ENCODE data around the gene CLK4. TPM values are rescaled to one million over a fixed set of nuclear protein-coding genes. Genes with fewer than 3 reads are reported as not detected.
"Not testable (repeated sequence)": the region's sequence is repeated elsewhere in the genome, so short reads cannot be mapped to it uniquely, and the experiment has no call there.

CLK4 gene
- total and polyA plus RNA-seq, 3 donors from 2014 or later, result 29.3 to 61.7 (median 55.1) TPM

- peaks cover 5% of the 10 kb centered on the region for H3K4me1 ChIP-seq
- no peak for DNase-seq
- intact Hi-C loops (cut with DNase I; ENCODE audit: low total_unique reads), result loop anchor here (10.0 kb wide), 1 partner anchor 303 kb away; no protein-coding TSS in a partner anchor
- no peak overlapping the region for H3K4me3 ChIP-seq
- 56 to 62% methylated on average over 13 of the region's 13 CpGs for WGBS, 2 donors
- H3K27ac ChIP-seq, result no peak overlapping the region
- H3K27me3 ChIP-seq, result no peaks in the 10 kb centered on the region
- TF ChIP-seq CTCF (IDR thresholded peaks at IDR 0.05) (no peak), POLR2A (IDR thresholded peaks at IDR 0.05) (no peak)
- H3K9me3 ChIP-seq, result no peaks in the 10 kb centered on the region
- no peaks in the 10 kb centered on the region for H3K36me3 ChIP-seq (ENCODE audit: low read depth, missing control alignments)
These were observed 38.9 kb downstream of the CLK4 start for GRCh38 chr5:178587763-178588611.

- intact Hi-C loops (cut with DNase I; ENCODE audit: low total_unique reads), result loop anchor here (10.0 kb wide), 1 partner anchor 302 kb away; no protein-coding TSS in a partner anchor
- Histone ChIP-seq H3K4me3 (no peak overlapping the region), H3K27me3 (no peaks in the 10 kb centered on the region), H3K27ac (no peak overlapping the region), H3K36me3 (ENCODE audit: low read depth, missing control alignments) (no peaks in the 10 kb centered on the region), H3K9me3 (no peaks in the 10 kb centered on the region), H3K4me1 (peaks cover 5% of the 10 kb centered on the region)
- TF ChIP-seq CTCF (IDR thresholded peaks at IDR 0.05) (no peak), POLR2A (IDR thresholded peaks at IDR 0.05) (no peak)
- WGBS, 2 donors, result 92% methylated on average over 2 of the region's 2 CpGs
- DNase-seq, result no peak
These were observed 40.5 kb downstream of the CLK4 start for GRCh38 chr5:178586396-178586795.

- not testable (repeated sequence) for H3K27ac ChIP-seq; H3K4me3 ChIP-seq; H3K36me3 ChIP-seq (ENCODE audit: low read depth, missing control alignments); H3K9me3 ChIP-seq; H3K27me3 ChIP-seq; H3K4me1 ChIP-seq
- 80 to 85% methylated on average over 9 to 11 of the region's 11 CpGs for WGBS, 2 donors
- peak; percentile 29 for DNase-seq
- intact Hi-C loops (cut with DNase I; ENCODE audit: low total_unique reads), result loop anchor here (10.0 kb wide), 1 partner anchor 301 kb away; no protein-coding TSS in a partner anchor
These were observed 41.4 kb downstream of the CLK4 start for GRCh38 chr5:178585421-178585820.

GRCh38 chr5:178583279-178583678 is 43.6 kb downstream of the CLK4 start:
- TF ChIP-seq CTCF (IDR thresholded peaks at IDR 0.05) (no peak), POLR2A (IDR thresholded peaks at IDR 0.05) (no peak)
- Histone ChIP-seq H3K36me3 (ENCODE audit: low read depth, missing control alignments) (no peaks in the 10 kb centered on the region), H3K4me1 (no peaks in the 10 kb centered on the region), H3K27ac (no peak overlapping the region), H3K4me3 (no peak overlapping the region), H3K27me3 (no peaks in the 10 kb centered on the region), H3K9me3 (no peaks in the 10 kb centered on the region)
- no peak for DNase-seq
- WGBS, 2 donors, result 92% methylated on average over 8 of the region's 8 CpGs
- intact Hi-C loops (cut with DNase I; ENCODE audit: low total_unique reads), result loop anchor here (10.0 kb wide), 1 partner anchor 298 kb away; no protein-coding TSS in a partner anchor

- intact Hi-C loops (cut with DNase I; ENCODE audit: low total_unique reads), result loop anchor here (10.0 kb wide), 1 partner anchor 297 kb away; no protein-coding TSS in a partner anchor
- TF ChIP-seq CTCF (IDR thresholded peaks at IDR 0.05) (no peak), POLR2A (IDR thresholded peaks at IDR 0.05) (no peak)
- Histone ChIP-seq H3K27ac (no peak overlapping the region), H3K27me3 (no peaks in the 10 kb centered on the region), H3K36me3 (ENCODE audit: low read depth, missing control alignments) (no peaks in the 10 kb centered on the region), H3K9me3 (no peaks in the 10 kb centered on the region), H3K4me1 (no peaks in the 10 kb centered on the region), H3K4me3 (no peak overlapping the region)
- DNase-seq, result no peak
- WGBS, 2 donors, result 88 to 95% methylated on average over 13 of the region's 13 CpGs
These were observed 44.6 kb downstream of the CLK4 start for GRCh38 chr5:178582291-178582690.
